IMR-90 (cell line): Measurements from ENCODE around the gene OR51B4.

ENCODE experiments used
- CHD1 ChIP-seq: IDR thresholded peaks from 2 replicates; pipeline ENCODE4 v1.6.1; 2012; ENCODE audit warnings: low read depth, low read length, improper control_type of control experiment
- MAFK ChIP-seq: IDR thresholded peaks from 2 replicates; pipeline ENCODE4 v1.6.1; 2012; ENCODE audit warnings: low read depth, low read length, improper control_type of control experiment
- POLR2A ChIP-seq: IDR thresholded peaks from 2 replicates; pipeline ENCODE4 v1.6.1; 2012; ENCODE audit warnings: mild to moderate bottlenecking, low read depth, low read length
- RFX5 ChIP-seq: IDR thresholded peaks from 2 replicates; pipeline ENCODE4 v1.8.0; 2012; ENCODE audit warnings: low read depth, mild to moderate bottlenecking, low read length, moderate library complexity
- TF ChIP-seq, protein P1 (sequence below): conservative IDR thresholded peaks from 2 replicates; pipeline ENCODE4 v1.5.1; 2012; ENCODE audit warnings: mild to moderate bottlenecking, low read depth, low read length, improper control_type of control experiment

DNA sequence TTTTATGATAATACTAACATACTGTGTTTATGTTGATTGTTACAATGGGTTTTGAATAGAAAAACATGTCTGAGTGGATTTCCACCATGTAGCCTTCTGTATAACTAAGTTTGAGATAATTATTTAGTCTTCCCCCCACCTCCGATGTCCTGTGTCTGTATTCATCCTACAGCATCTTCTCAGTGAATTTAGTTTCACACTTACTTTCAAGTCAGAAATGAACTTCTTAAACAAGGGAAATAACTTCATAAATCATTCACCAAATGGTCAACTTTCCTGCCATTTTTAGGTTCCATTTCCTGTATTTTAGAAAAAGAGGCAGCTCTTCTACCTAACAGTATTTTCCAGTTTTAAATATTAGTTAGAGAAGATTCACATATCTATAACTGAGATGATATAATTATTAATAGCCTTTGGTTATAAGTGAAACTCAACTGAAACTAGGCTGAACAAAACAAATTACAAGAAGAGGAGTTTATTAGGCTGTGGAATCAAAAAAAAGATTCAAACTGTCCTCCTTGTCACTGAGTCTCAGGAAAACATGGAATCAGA is 38.1 kb upstream of the OR51B4 start:
- TF ChIP-seq CHD1: no peak
- TF ChIP-seq, protein P1, sequence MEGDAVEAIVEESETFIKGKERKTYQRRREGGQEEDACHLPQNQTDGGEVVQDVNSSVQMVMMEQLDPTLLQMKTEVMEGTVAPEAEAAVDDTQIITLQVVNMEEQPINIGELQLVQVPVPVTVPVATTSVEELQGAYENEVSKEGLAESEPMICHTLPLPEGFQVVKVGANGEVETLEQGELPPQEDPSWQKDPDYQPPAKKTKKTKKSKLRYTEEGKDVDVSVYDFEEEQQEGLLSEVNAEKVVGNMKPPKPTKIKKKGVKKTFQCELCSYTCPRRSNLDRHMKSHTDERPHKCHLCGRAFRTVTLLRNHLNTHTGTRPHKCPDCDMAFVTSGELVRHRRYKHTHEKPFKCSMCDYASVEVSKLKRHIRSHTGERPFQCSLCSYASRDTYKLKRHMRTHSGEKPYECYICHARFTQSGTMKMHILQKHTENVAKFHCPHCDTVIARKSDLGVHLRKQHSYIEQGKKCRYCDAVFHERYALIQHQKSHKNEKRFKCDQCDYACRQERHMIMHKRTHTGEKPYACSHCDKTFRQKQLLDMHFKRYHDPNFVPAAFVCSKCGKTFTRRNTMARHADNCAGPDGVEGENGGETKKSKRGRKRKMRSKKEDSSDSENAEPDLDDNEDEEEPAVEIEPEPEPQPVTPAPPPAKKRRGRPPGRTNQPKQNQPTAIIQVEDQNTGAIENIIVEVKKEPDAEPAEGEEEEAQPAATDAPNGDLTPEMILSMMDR: no peak
- no peak for TF ChIP-seq RFX5
- no peak for TF ChIP-seq POLR2A
- TF ChIP-seq MAFK: no peak
